GM23248 (cell line): ENCODE results near the gene RBM47. TPM values are rescaled to one million over a fixed set of nuclear protein-coding genes. Genes with fewer than 3 reads are reported as not detected.
A peak's percentile ranks its signal among the peaks of the same experiment; 100 is the strongest.
"Not testable (repeated sequence)": the region's sequence is repeated elsewhere in the genome, so short reads cannot be mapped to it uniquely, and the experiment has no call there.

Experiments
- DNase-seq: peaks from one replicate; pipeline ENCODE4 v3.0.0-alpha.2; 2015
- H2AFZ ChIP-seq: fragments of 200-600 bp; sonication (generic); 2 replicates; pipeline ENCODE4 v1.6.1; 2016; ENCODE audit warnings: antibody characterized with exemption
- H3F3A ChIP-seq: fragments of 200-600 bp; sonication (generic); 2 replicates; pipeline ENCODE4 v1.6.1; 2016; ENCODE audit warnings: mild to moderate bottlenecking, antibody characterized with exemption, mixed run types; ENCODE audit not compliant: insufficient read depth
- H3K27ac ChIP-seq: fragments of 200-600 bp; sonication (generic); 2 replicates; pipeline ENCODE4 v1.5.1; 2016; ENCODE audit warnings: mild to moderate bottlenecking
- H3K27me3 ChIP-seq: fragments of 200-600 bp; sonication (generic); replicated peaks from 2 replicates; pipeline ENCODE4 v1.6.1; 2016; ENCODE audit warnings: mild to moderate bottlenecking; ENCODE audit not compliant: insufficient read depth
- H3K36me3 ChIP-seq: fragments of 200-600 bp; sonication (generic); 2 replicates; pipeline ENCODE4 v1.6.1; 2016; ENCODE audit warnings: low read depth, mild to moderate bottlenecking
- H3K4me1 ChIP-seq: fragments of 200-600 bp; sonication (generic); 2 replicates; pipeline ENCODE4 v1.6.1; 2016; ENCODE audit warnings: mild to moderate bottlenecking; ENCODE audit not compliant: insufficient read depth
- H3K4me2 ChIP-seq: fragments of 200-600 bp; sonication (generic); one replicate; pipeline ENCODE4 v1.6.1; 2016; ENCODE audit warnings: mild to moderate bottlenecking; ENCODE audit not compliant: unreplicated experiment
- H3K4me3 ChIP-seq: fragments of 200-600 bp; sonication (generic); 2 replicates; pipeline ENCODE4 v1.5.1; 2016; ENCODE audit warnings: mild to moderate bottlenecking
- H3K79me2 ChIP-seq: fragments of 200-600 bp; sonication (generic); 2 replicates; pipeline ENCODE4 v1.6.1; 2016; ENCODE audit warnings: mild to moderate bottlenecking; ENCODE audit not compliant: insufficient read depth
- H3K9ac ChIP-seq: fragments of 200-600 bp; sonication (generic); 2 replicates; pipeline ENCODE4 v1.6.1; 2016; ENCODE audit warnings: mild to moderate bottlenecking
- H3K9me2 ChIP-seq: fragments of 200-600 bp; sonication (generic); 2 replicates; pipeline ENCODE4 v1.6.1; 2016; ENCODE audit warnings: mixed run types, mild to moderate bottlenecking, moderate library complexity; ENCODE audit not compliant: insufficient read depth
- H3K9me3 ChIP-seq: fragments of 200-600 bp; sonication (generic); one replicate; pipeline ENCODE4 v1.6.1; 2017; ENCODE audit warnings: low read depth
- H4K20me1 ChIP-seq: fragments of 200-600 bp; sonication (generic); 2 replicates; pipeline ENCODE4 v1.6.0; 2016; ENCODE audit not compliant: insufficient read depth
- EZH2 ChIP-seq: fragments of 200-600 bp; sonication (generic); IDR thresholded peaks from 2 replicates; pipeline ENCODE4 v1.6.1; 2018; ENCODE audit warnings: antibody characterized with exemption, mild to moderate bottlenecking; ENCODE audit not compliant: insufficient read depth, poor library complexity, severe bottlenecking
- EZH2phosphoT487 ChIP-seq: fragments of 200-600 bp; sonication (generic); IDR thresholded peaks from 2 replicates; pipeline ENCODE4 v1.6.1; 2018; ENCODE audit warnings: antibody characterized with exemption, moderate library complexity, mild to moderate bottlenecking, low read depth; ENCODE audit not compliant: insufficient read depth
- WGBS, 2 experiments: methylation state at CpG; one replicate each; pipeline ENCODE4 v1.1.6; 2015 to 2017; ENCODE audit warnings: low lambda C conversion rate in 2 of 2, low coverage in 1 of 2; ENCODE audit errors: missing lambda C conversion rate in 2 of 2; 5-methylcytosine and 5-hydroxymethylcytosine counted together
- in situ Hi-C: fragments of 300-500 bp; cut with MboI; formaldehyde crosslinking; loops from 2 replicates; pipeline ENCODE4 v1.15.0; 2020
- polyA plus RNA-seq: library from polyadenylated mRNA; unstranded; fragments of >200 nt; fragmentation: Nextera tagmentation; extraction: Ambion mirVana; gene quantifications from 2 replicates; pipeline ENCODE4 v1.2.1, GENCODE V29; 2016
- total RNA-seq: library from RNA; depleted of rRNA; stranded (reverse); fragments of >200 nt; shearing (Covaris generic); gene quantifications from 2 replicates; pipeline ENCODE4 v1.2.3, GENCODE V29; 2014

Gene RBM47
- total and polyA plus RNA-seq, 2 experiments from 2014 or later: 0.70 to 1.3 TPM

DNA sequence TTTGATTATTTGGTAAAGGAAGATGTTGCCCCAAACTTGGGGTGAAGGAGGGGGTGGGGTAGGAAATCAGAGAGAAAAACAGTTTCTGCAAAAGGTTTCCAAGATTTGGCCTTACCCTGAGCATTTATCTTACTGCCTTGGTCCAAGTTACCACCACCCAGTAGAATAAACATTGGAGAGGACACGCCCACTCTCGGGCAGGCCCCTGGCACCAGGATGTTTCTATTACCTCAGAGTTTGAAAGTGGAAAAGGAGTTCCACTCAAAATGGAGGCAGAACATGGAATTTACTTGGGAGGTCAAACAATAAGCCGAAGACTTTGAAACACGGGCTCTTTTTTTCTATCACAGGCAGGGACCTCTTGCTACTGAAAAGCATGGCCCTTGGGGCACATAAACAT, 180.8 kb downstream of the RBM47 start:
- no peak for DNase-seq
- TF ChIP-seq EZH2phosphoT487: no peak
- TF ChIP-seq EZH2: no peak
- H3K9me2 ChIP-seq: no peaks in the 10 kb centered on the region
- no peak overlapping the region for H2AFZ ChIP-seq
- H3K27ac ChIP-seq: no peak overlapping the region
- no peaks in the 10 kb centered on the region for H3K79me2 ChIP-seq
- no peaks in the 10 kb centered on the region for H3K36me3 ChIP-seq
- H3K27me3 ChIP-seq: no peaks in the 10 kb centered on the region
- 81 to 83% methylated on average over 4 of the region's 4 CpGs for WGBS, 2 experiments
- no peak overlapping the region for H3K4me3 ChIP-seq
- in situ Hi-C loops: no loop called here
- no peaks in the 10 kb centered on the region for H4K20me1 ChIP-seq
- H3K4me1 ChIP-seq: no peaks in the 10 kb centered on the region
- H3K9me3 ChIP-seq: no peaks in the 10 kb centered on the region
- no peak overlapping the region for H3K4me2 ChIP-seq
- H3K9ac ChIP-seq: no peak overlapping the region
- H3F3A ChIP-seq: no peaks in the 10 kb centered on the region

DNA sequence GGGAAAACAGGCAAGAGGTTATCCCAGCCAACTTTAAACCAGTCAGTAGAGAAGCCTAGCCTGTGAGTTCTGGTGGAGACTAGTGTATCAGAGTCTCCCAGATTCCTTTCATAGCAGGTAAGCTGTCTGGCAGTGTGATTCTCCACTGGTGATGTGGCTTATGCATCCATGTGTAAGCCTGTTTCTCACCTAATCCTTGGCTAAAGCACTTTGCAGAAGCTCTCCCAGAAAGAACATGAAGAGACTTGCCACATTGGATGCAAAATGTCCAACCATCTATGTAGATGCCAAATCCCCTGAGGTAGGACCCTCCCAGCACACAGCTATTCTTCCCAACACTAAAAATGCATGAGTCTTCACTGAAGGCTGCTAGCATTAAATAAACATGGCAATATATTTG, 182.8 kb downstream of the RBM47 start:
- H3F3A ChIP-seq: no peaks in the 10 kb centered on the region
- no peak overlapping the region for H3K4me2 ChIP-seq
- DNase-seq: peak; percentile 2
- no peaks in the 10 kb centered on the region for H4K20me1 ChIP-seq
- no peak overlapping the region for H3K4me3 ChIP-seq
- no peak overlapping the region for H3K9ac ChIP-seq
- no peaks in the 10 kb centered on the region for H3K4me1 ChIP-seq
- H3K9me3 ChIP-seq: no peaks in the 10 kb centered on the region
- H3K79me2 ChIP-seq: no peaks in the 10 kb centered on the region
- no peaks in the 10 kb centered on the region for H3K9me2 ChIP-seq
- H3K27me3 ChIP-seq: no peaks in the 10 kb centered on the region
- TF ChIP-seq EZH2 (no peak), EZH2phosphoT487 (no peak)
- H3K36me3 ChIP-seq: no peaks in the 10 kb centered on the region
- H3K27ac ChIP-seq: no peak overlapping the region
- no peak overlapping the region for H2AFZ ChIP-seq
- in situ Hi-C loops: no loop called here

DNA sequence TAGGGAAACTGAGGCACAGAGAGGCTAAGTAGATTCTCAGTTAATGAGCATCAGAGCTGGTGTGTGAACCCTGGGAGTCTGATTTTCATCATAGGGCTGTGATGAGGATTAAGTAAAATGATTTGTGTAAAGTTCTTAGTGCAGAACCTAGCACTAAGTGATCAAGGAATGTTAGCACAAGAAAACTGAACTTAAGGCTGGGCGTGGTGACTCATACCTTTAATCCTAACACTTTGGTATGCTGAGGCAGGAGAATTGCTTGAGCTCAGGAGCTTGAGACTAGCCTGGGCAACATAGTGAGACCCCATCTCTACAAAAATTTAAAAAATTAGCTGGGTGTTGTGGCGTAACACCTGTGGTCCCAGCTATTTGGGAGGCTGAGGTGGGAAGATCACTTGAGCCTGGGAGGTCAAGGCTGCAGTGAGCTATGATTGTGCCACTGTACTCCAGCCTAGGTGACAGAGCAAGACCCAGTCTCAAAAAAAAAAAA, 183.4 kb downstream of the RBM47 start:
- 85 to 93% methylated on average over 2 of the region's 2 CpGs for WGBS, 2 experiments
- peak; percentile 2 for DNase-seq

DNA sequence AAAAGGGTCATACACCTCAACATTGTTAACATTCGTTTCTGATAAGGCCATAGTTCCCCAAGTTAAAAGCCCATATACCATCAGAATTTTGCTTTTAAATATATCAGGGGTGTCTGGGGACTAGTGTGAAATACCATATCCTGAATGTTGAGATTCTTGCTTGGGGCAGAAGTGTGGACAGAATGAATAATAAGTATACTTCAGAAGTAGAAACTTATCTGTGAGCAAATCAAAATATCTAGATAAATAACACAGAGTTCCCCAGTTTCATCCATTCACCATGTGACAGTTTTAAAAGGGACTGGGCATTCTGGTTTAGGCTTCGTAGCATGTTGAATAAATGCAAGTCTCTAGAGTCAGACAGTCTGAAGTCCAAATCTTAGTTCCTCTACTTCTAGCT, 184.0 kb downstream of the RBM47 start:
- in situ Hi-C loops: no loop called here
- Histone ChIP-seq H3K9ac (no peak overlapping the region), H3K36me3 (no peaks in the 10 kb centered on the region), H2AFZ (no peak overlapping the region), H3K79me2 (no peaks in the 10 kb centered on the region), H4K20me1 (no peaks in the 10 kb centered on the region), H3K27me3 (no peaks in the 10 kb centered on the region), H3F3A (no peaks in the 10 kb centered on the region), H3K27ac (no peak overlapping the region), H3K9me3 (no peaks in the 10 kb centered on the region), H3K4me2 (no peak overlapping the region), H3K9me2 (no peaks in the 10 kb centered on the region), H3K4me3 (no peak overlapping the region), H3K4me1 (no peaks in the 10 kb centered on the region)
- TF ChIP-seq EZH2phosphoT487 (no peak), EZH2 (no peak)
- WGBS, 2 experiments: 83 to 94% methylated on average over 2 of the region's 2 CpGs
- DNase-seq: no peak

More for the DNA sequence above, 183.4 kb downstream of the RBM47 start:
- H2AFZ ChIP-seq, H3K4me3 ChIP-seq, H3K27ac ChIP-seq, H3K79me2 ChIP-seq, H3K4me1 ChIP-seq, in situ Hi-C loops, H3F3A ChIP-seq, H3K9me3 ChIP-seq, H3K9me2 ChIP-seq, H3K4me2 ChIP-seq, H3K9ac ChIP-seq, H4K20me1 ChIP-seq, H3K36me3 ChIP-seq, H3K27me3 ChIP-seq: not testable (repeated sequence)

DNA sequence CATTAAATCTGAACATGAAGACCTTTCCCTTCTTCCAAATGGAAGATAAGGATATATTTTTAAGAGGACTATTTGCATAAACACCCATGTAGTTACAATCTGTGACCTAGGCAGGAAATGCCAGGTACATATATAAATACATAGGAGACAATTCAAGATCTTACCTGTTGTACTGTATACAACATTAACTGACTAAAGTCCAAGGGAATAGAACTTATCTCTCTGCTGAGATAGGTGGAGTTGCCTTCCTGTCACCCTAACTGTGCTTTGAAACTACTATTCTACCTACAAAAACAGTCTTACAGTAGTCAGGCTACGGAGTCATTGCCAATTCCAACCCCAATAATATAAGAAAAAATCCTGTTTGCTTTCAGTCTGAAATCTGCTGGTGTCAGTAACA, 188.2 kb downstream of the RBM47 start:
- H3K4me2 ChIP-seq: no peak overlapping the region
- no peak overlapping the region for H3K4me3 ChIP-seq
- no peak overlapping the region for H3K27ac ChIP-seq
- 56 to 63% methylated on average over 1 of the region's 1 CpG for WGBS, 2 experiments
- in situ Hi-C loops: no loop called here
- no peaks in the 10 kb centered on the region for H3F3A ChIP-seq
- H3K79me2 ChIP-seq: no peaks in the 10 kb centered on the region
- H3K9ac ChIP-seq: no peak overlapping the region
- TF ChIP-seq EZH2phosphoT487 (no peak), EZH2 (no peak)
- H3K9me3 ChIP-seq: no peaks in the 10 kb centered on the region
- no peak for DNase-seq
- H3K9me2 ChIP-seq: no peaks in the 10 kb centered on the region
- no peaks in the 10 kb centered on the region for H4K20me1 ChIP-seq
- H3K27me3 ChIP-seq: no peaks in the 10 kb centered on the region
- H2AFZ ChIP-seq: no peak overlapping the region
- no peaks in the 10 kb centered on the region for H3K36me3 ChIP-seq
- H3K4me1 ChIP-seq: no peaks in the 10 kb centered on the region
